ENCODE data around the gene TRMT1.

TRMT1 gene

DNA sequence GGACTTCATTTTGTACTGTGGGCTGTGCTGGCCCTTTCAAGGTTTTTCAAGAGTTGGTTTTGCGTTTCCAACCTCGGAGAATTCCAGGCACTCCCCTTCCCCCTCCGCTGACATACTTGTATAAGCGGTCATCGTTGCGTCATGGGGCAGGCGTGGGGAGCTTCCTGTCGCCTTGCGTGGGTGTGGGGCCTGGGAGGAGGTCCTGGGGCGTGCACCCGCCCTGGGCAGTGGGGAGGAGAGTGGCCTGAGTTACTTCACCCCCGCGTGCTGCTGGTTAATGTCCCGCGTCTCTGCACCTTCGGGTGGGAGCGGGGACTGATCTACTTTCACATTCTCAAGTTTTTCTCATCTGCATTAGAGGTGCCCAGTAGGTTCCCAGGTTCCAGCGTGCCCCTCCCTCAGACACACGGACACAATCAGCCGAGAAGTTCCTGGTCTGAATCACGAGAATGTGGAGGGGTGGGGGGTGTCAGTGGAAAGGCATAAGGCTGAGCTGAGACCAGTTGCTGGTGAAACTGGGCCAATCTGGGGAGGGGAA is 37.8 kb upstream of the TRMT1 start:
- POLR2A ChIA-PET = interaction anchor here (0.5 to 2.0 kb wide), 5 partner anchors 13 to 632 kb away, joined by 3 to 8 read pairs (median 3); partner anchors contain the start of gene NACC1
- CTCF ChIA-PET = interaction anchor here (1.0 kb wide), 2 partner anchors 8 to 189 kb away, joined by 3 read pairs; no protein-coding TSS in a partner anchor
- DNase-seq (ENCODE audit: extremely low spot score) = peak; percentile 57
- TF ChIP-seq, protein P1, sequence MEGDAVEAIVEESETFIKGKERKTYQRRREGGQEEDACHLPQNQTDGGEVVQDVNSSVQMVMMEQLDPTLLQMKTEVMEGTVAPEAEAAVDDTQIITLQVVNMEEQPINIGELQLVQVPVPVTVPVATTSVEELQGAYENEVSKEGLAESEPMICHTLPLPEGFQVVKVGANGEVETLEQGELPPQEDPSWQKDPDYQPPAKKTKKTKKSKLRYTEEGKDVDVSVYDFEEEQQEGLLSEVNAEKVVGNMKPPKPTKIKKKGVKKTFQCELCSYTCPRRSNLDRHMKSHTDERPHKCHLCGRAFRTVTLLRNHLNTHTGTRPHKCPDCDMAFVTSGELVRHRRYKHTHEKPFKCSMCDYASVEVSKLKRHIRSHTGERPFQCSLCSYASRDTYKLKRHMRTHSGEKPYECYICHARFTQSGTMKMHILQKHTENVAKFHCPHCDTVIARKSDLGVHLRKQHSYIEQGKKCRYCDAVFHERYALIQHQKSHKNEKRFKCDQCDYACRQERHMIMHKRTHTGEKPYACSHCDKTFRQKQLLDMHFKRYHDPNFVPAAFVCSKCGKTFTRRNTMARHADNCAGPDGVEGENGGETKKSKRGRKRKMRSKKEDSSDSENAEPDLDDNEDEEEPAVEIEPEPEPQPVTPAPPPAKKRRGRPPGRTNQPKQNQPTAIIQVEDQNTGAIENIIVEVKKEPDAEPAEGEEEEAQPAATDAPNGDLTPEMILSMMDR (IDR thresholded peaks at IDR 0.05; ENCODE audit: control extremely low read depth, extremely low read depth, low read depth, missing control alignments) = no peak

DNA sequence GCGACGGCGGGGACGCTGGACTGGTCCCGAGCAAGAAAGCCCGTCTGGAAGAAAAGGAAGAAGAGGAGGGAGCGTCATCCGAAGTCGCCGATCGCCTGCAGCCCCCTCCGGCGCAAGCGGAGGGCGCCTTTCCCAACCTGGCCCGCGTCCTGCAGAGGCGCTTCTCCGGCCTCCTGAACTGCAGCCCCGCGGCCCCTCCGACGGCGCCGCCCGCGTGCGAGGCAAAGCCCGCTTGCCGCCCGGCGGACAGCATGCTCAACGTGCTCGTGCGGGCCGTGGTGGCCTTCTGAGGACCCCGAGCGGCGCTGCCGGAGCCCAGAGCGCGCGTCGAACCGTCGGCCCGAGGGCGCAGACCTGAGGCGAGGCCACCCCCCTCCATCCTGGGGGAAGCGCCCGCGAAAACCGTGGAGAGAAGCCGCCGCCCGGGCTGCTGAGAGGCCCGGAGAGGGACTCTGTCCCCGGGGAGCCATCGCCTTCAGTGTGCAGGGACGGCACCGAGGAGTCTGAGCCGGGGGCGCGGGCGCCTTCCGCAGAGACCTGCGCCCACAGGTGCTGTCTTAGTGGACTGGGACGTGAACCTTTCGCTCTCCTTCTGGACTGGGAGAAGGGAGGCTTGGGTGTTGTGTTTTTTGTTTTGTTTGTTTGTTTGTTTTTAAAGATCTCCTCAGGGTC is 37.2 kb upstream of the TRMT1 start:
- TF ChIP-seq, protein P1 (IDR thresholded peaks at IDR 0.05; ENCODE audit: control extremely low read depth, extremely low read depth, low read depth, missing control alignments) = peak; percentile 11
- CTCF ChIA-PET = interaction anchor here (1.0 kb wide), 1 partner anchor 188 kb away, joined by 3 read pairs; no protein-coding TSS in a partner anchor
- POLR2A ChIA-PET = interaction anchor here (0.5 to 2.0 kb wide), 3 partner anchors 10 to 633 kb away, joined by 3 to 15 read pairs (median 7); no protein-coding TSS in a partner anchor
- no peak for DNase-seq (ENCODE audit: extremely low spot score)

DNA sequence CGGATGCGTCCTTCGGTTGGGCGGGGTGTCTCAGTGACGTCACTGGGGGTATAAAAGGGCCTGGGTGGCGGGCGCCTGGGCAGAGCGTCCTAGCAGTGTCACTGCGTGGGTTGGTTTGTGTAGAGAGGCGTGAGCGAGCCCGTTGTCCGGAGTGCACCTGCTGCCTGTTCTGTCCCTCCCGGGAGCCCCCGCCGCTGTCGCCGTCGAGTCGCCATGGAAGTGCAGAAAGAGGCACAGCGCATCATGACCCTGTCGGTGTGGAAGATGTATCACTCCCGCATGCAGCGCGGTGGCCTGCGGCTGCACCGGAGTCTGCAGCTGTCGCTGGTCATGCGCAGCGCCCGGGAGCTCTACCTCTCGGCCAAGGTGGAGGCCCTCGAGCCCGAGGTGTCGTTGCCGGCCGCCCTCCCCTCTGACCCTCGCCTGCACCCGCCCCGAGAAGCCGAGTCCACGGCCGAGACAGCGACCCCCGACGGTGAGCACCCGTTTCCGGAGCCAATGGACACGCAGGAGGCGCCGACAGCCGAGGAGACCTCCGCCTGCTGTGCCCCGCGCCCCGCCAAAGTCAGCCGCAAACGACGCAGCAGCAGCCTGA is 36.5 kb upstream of the TRMT1 start:
- ChIA-PET POLR2A (interaction anchor here (0.6 to 2.0 kb wide), 8 partner anchors 11 to 1768 kb away, joined by 3 to 15 read pairs (median 6); partner anchors contain the start of gene NACC1), CTCF (interaction anchor here (1.2 to 1.3 kb wide), 3 partner anchors 47 to 52 kb away, joined by 3 to 4 read pairs (median 3); no protein-coding TSS in a partner anchor)
- peak; percentile 90 for DNase-seq (ENCODE audit: extremely low spot score)
- TF ChIP-seq, protein P1 (IDR thresholded peaks at IDR 0.05; ENCODE audit: control extremely low read depth, extremely low read depth, low read depth, missing control alignments) = peak; percentile 28

DNA sequence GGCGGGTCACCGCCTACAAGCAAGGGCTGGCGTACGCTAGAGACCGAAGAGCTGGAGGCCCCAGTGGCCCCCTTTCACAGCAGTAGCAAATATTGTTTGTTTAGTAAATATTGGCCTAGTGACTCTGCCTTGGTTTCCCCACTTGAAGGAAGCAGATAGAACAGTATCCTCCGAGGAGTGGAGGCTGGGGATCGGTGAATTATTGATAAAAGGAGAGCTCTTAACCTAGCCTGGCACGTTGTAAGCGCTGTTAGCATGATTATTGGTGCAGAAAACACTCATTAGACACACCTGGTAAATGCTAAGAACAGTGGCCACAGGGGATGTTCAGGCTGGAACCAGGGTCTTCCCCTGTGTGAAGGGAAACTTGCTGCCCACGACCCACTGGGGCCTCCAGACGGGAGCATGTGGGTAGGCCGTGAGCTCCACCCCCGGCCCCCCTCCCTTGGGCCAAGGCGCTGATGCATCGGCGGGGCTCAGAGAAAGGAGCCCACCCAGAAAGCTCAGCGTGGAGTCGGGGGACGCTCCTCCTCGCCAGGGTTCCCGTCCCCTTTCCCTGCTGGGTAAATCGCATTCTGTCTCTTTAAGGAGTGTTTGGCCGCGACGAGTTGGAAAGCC is 35.9 kb upstream of the TRMT1 start:
- CTCF ChIA-PET = interaction anchor here (1.2 to 1.3 kb wide), 3 partner anchors 46 to 52 kb away, joined by 3 to 4 read pairs (median 3); no protein-coding TSS in a partner anchor
- DNase-seq (ENCODE audit: extremely low spot score) = no peak
- TF ChIP-seq, protein P1 (IDR thresholded peaks at IDR 0.05; ENCODE audit: control extremely low read depth, extremely low read depth, low read depth, missing control alignments) = no peak
- POLR2A ChIA-PET = interaction anchor here (0.6 to 2.0 kb wide), 10 partner anchors 11 to 1768 kb away, joined by 3 to 15 read pairs (median 4); partner anchors contain the start of genes JUNB and NACC1

DNA sequence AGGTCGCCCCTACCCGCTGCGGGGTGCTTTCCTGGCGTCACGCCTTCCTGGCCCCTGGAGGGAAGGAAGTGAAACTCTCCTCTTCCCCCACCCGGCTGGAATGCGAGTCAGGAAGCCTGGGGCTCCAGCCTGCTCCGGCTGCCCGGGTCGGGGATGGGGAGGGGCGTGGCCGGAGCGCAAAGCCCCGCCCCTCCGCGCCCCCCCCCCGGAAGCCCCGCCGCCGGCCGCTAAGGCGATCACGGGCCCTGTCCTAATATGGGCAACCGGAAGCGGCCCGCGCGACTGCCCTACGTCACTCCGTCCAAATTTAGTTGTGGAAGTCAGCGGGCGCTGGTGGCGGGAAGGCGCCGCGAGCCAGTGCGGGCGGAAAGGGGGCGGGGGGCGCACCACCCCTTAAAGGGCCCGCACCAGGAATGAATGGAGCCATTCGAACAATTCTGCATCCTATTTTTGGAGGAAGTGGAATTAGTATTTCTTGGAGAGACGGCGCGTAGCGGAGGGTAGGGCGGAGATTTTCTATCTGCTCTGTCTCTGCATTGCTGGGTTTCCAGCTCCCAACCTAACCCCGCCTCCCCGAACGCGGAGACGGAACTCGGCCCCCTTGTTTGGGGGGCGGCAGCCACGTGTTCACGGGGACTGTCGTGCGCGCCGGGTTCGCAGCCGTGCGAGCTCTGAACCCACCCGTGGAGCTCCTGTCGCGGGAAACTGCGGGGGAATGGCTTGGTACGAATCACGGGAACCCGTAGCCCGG is 35.2 kb upstream of the TRMT1 start:
- CTCF ChIA-PET = interaction anchor here (1.2 to 1.3 kb wide), 3 partner anchors 45 to 51 kb away, joined by 3 to 4 read pairs (median 3); no protein-coding TSS in a partner anchor
- peak; percentile 94 for DNase-seq (ENCODE audit: extremely low spot score)
- POLR2A ChIA-PET = interaction anchor here (0.6 to 2.0 kb wide), 7 partner anchors 12 to 695 kb away, joined by 3 to 15 read pairs (median 7); partner anchors contain the start of genes JUNB and NACC1
- TF ChIP-seq, protein P1 (IDR thresholded peaks at IDR 0.05; ENCODE audit: control extremely low read depth, extremely low read depth, low read depth, missing control alignments) = no peak
